HG03521 (cell line): ENCODE data around the gene FAT1.

Source experiments
- ATAC-seq: cut with Tn5 transposase; IDR thresholded peaks from one replicate; pipeline ENCODE4 v1.9.1; 2021; ENCODE audit warnings: mild to moderate bottlenecking, moderate library complexity; ENCODE audit not compliant: unreplicated experiment

FAT1 gene

DNA sequence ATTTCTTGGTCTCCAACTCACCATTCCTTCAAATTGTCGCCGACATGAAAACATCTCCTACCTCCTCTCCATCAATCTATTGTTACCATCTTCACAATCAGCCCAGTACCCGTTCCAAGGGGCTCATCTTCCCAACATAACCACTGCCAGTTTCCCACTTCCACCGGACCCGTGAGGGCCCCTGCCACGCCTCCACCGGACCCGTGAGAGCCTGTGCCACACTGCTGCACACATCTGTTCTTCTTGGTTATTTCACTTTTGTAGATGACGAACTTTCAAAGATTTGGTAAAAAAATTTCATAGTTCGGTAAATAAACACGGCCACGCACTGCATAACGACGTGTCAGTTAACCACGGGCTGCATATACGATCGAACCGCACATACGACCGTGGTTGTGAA, 65.0 kb downstream of the FAT1 start:
- ATAC-seq, result no peak

DNA sequence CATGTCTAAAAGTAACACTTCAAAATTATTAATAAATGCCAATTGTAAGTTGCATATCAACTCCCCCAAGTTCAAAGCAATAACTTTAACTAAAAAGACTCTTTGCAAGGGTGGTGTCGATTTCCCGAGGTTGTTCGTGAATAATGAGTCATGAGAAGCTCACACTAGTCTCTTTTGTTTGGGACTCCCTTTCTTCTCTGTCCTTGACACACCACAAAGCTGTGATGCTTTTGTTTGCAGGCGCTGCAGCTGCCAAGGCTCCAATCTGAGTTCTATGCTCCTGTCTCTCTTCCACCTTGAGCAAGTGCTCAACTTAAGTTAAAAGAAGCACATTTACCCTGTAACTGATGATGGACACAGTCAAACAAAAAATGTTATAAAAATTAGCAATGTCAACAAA, 65.9 kb downstream of the FAT1 start:
- ATAC-seq, result no peak

DNA sequence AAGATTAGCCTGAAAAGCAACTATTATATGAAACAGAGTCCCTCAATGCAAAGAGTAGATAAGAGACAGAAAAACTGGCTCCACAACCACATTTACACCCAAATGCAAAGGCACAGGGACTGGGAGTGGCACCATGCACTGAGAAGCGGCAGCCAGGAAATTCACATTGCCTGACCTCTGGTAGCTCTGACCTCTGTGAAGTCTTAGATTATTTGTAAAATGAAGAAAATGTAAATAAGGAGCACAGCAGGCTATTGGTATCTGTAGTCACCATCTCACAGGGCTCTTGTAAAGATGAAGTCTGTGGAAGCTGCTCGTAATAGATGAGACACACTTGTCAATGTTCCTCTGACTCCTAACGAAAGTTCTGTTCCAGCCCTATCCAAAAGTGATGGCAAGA, 69.7 kb downstream of the FAT1 start:
- ATAC-seq, result no peak

DNA sequence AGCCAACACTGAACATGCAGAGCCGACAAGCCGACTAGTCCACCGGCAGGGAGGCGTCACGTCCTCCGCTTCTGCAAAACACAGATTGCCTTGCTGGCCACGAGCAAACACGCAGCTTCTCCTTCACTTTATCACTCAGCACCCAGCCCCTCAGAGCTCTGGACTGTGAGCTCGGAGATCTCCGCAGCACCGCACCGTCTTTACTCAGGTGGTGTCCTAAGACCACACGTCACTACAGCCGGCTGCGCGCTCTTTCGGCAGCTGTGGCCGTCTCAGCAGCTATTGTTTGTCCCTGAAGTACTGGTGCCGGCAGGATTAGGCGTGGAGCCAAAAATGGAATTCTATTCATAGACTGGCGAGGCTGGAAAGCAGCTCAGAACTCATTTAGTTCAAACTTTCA, 72.0 kb downstream of the FAT1 start:
- ATAC-seq, result no peak

DNA sequence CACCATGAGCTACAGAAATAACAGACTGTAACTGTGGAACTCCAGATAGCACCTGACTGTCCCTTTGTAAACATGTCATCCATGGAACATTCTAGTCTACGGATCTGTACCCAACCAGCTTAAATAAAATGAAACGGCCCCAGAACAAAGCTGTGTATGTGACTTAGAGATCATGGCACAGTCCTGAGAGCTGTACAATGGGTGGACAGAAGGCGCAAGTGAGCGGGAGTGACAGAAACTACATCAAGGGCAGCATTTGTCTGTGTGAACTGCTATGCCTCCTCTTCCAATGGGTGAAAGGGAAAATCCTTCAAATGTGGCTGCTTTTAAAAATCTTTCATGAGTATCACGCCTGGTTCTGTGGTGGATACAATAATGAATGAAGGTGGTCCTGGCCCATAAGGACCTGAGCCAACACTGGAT, 72.5 kb downstream of the FAT1 start:
- no peak for ATAC-seq

DNA sequence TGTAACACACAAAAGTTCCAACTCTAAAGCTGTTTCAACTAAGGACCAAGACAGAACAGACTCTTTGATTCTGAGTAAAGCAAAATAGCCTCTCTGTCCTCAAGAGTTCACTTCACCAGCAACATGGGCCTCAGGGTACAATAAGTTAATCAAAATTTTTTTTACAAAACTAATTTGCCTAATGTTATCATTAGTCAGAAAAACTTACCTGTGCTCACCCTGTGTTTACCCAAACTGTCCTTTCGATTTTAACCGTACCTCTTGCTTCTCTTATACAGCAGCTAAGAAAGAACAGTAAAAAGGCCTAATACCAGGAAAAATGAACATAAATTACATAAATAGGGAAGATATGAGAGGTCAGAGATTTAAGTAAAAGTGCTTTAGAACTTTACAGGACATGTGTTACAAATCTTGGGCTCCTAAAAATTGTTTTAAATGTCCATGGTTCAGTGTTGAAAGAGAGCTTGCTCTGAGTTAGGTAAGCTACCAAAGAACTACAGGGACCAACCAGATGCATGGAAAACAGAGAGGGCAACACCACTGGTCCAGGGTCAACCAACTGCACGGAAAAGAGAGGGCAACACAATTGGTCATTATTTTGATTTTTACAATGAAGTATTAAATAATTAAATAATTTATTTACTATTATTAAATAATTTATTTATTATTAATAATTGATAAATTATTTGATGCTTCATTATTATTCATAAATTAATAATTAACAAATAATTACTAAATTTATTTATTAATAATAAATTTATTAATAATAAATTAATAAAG, 73.1 kb downstream of the FAT1 start:
- no peak for ATAC-seq

DNA sequence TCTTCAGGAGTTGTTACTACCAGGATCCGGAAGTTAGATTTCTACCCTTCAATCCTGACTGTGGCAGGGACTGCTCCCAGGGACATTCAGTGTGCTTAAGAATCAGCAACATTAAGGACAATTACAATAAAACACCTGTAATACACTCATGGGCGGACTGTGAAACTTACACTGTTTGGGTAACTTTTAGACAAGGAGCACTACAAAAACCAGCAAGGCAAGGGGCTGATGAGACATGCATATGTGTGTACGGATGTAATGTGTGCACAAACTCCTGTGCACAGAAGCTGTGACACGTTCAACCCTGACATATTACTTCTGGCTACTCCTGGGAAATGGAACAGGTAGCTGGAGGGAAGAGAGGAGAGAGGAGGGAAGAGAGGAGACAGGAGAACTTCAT, 75.8 kb downstream of the FAT1 start:
- ATAC-seq, result no peak

DNA sequence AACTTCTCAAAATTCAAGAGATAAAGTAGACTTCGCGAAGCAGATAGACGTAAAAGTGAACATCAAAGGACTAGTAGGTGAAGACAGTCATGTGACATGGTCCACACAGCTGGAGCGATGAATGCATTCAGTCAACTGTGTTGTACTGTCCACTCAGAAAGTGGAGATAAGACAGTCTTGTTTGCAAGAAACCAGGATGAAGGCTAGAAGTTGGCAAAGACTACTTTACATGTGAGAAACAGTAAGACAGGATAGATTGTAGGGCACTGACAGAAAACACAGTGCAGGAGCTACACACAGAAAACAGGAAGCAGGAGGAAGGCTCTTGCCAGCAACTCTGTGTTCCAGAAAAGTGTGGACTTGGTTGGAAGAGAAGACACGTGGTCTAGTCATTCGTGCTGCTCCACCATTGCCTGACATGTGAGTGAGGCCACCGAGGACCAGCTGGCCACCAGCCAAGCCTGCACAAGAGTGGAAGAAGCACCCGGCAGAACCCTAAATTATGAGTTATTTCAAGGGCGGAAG, 78.9 kb downstream of the FAT1 start:
- no peak for ATAC-seq

DNA sequence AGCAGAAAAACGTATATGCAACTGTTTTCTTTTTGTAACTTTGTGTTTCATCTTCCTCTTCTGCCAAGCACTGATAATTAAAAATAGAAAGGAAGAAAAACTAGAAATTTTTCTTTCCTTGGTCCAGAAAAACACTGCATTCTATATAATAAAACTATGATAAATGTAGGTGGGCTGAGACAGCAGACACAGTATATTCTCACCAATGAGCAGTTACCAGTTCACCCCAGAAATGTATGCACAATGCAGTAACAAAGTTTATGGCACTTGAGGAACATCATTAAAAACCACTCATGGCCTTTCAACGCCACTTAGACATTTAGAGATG, 79.4 kb downstream of the FAT1 start:
- ATAC-seq, result no peak

DNA sequence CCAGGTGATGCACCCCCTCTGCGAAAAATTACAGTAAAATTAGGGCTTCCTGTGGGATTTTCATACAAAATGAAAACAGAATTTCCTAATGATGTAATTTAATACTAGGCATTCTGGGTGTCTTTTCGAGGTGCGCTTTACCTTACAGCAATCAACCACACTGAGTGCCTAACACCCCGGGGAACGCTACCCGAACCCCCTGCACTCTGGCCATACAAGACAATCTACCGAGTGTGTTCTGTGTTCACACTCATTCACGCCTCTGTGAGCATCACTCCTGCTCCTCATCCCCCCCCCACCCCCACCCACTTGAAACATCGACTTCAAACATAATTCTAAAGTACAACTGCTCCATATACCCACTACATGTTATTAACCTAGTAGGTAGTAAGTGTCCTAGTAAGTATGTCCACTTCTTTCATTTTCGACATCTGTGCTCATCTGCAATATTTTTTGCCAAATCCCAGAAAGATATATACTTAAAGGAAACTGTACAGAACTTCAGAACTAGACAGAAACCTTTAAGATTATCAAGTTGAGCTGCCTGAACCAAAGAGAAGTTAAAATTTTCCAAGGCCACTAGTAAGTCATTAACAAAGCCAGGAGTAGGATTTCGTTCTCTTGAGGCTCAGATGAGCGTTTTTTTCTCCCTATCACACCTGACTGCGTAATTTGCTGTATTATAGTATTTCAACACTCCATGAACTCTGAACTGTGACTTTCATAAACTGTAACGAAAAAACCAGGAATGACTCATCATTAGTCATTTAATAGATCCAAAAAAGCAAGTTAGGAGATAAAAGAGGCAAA, 80.0 kb downstream of the FAT1 start:
- ATAC-seq, result no peak

DNA sequence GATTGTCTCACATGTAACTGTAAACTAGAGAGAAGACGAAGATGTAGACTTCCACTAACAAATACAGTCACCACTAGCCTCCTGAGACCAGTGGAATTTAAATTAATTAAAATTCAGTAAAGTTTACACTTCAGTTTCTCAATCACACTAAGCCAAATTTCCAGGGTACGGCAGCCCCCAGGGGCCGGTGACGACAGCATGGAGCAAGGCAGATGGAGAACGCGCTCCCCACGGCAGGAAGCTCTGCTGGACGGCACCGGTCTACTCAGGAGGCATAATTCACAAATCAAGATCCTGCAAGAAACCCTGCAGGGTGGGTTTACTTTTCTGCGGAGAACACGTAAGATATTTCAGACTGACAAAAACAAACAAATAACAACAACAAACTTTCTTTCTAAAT, 80.7 kb downstream of the FAT1 start:
- ATAC-seq, result no peak

DNA sequence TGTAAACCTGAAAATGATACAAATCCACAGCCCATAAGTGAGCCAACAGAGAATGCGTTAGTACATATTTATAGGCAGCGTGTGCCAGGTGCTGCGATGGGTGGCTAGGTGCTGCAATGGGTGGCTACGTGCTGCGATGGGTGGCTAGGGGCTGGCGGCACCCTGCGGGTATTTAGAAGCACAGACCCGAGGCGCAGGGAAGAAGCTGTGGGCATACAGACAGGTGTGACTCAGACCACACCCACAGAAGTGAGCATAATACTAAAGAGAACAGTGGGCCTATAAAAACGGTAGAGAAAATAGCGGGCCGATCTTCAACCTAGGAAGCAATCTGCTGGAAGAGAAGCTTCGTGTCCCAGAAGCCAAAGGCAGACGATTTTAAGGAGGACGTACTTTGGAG, 81.1 kb downstream of the FAT1 start:
- ATAC-seq, result no peak

DNA sequence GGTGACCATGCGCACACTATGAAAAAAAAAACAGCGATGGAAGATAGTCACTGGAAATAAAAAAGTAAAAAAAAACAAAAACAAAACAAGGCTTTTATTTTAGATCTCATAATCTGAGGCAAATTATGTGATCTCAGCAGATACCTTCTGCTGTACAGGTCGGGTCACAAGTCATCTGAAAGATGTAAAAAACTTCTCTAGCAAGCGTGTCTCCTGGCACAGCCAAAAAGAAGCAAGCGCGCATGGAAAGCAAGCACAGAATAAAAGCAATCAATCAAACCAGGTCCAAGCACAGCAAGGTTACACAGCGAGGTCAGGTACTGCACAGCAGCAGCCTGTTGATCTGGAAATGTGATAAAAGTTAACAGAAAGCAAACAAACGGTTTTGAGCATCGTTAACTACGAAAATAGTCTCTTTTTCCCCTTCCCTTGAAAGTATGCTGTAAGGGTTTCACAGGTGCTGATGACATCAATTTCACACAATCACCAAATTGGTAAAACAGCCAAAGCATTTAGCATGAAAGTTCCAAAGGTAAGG, 89.0 kb downstream of the FAT1 start:
- no peak for ATAC-seq

DNA sequence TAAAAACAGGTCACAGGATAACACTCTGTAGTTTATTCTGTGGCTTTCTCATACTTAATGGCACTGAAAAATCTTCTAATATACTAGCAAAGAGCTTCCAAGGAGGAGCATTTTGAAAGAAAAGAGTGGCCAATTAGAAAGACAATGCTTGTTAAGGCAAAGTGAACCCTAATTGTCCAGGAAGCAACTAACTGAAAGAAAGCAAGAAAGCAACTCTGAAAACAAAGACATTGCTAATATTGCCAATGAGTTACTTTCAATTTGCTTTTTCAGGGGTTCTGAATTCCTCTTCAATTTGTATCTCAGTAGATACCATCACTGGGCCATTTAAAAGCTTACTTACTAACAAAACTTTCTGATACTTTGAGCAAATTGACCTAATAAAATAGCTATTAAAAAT, 89.8 kb downstream of the FAT1 start:
- no peak for ATAC-seq

DNA sequence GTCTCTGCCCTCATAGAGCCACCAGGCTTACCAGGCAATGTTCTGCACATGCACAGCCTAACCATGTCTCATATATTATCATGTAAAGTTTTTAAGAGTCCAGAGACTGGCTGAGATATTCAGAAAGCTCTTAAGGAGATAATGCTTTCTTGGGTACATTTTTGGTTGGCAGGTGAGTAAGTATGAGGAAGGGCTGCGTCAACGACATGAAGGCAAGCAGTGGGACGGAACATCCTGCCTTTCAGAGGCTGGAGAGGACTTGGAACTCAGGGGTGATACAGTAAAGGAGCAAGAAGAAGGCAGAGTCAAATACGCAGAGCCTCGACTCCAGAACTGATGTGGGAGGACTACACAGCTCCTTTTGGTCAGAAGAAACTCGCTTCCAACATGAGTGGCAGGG, 93.5 kb downstream of the FAT1 start:
- ATAC-seq, result no peak

DNA sequence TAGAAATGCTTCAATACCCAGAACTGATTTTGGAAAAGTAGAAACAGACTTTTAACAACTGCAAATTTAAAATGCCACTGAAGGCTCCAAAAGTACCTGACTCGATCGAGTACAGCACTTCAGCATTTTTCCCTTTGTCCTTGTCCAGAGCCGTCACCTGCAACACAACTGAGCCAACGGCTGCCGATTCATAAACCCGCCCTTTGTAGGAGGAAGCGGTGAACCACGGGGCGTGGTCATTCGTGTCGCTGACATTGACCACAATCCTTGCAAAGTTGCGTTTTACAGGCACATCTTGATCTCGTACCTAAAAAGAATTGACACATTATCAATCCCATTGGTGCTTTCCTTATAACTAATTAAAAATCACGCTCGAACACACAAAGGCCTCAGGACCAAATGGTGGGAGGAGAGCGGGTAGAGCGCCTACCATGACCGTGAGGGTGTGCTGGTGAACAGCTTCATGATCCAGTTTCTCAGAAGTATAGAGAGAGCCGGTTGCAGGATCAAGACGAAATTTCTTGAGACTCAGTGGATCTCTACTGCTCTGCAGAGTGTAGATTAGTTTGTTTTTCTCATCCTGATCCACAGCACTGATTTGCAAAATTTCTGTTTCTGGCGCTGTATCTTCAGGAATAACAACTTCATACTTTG, 95.5 kb downstream of the FAT1 start:
- no peak for ATAC-seq

DNA sequence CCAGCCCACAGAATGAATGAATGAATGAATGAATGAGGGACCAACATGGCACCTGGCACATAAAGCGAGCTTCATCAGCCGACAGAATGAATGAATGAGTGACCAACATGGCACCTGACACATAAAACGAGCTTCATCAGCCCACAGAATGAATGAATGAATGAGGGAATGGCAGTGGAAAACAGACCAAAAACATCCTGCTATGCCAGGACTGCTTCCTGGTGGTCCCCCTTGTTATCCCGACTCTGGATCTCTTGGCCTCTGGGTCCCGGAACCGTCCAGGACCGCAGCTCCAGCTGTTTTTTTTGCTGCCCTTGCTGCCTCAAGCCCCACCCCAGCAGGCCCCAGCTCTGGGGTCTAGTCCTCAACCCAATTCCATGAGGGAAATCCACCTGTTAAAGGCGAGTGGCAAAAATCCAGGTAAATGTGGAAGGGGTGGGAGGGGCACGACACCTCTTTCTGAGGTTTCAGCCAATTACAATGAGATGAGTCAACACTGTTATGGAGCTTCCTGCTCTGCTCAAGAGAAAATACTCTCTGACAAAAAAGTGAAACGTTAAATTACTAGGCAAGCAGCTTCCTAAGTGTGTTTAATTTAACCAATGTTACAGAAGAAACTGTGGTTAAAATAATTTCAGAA, 96.3 kb downstream of the FAT1 start:
- ATAC-seq, result no peak

DNA sequence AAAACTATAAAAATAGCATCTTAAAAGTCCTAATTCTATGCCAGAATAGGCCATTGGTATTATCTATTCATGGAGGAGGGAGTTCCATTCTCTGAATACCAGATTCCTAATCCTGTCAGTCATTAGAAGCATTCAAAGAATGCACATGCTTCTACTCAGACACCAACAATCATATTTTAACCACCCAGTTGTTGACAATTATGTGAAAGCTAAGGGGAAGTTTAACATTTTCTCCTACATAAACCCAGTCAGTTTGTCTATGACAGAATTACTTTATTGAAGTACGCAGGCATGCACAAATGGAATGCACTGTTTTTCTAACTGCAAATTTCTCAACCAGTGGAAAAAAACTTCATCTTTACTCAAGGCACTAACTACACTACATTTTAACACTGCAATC, 98.7 kb downstream of the FAT1 start:
- ATAC-seq, result no peak

DNA sequence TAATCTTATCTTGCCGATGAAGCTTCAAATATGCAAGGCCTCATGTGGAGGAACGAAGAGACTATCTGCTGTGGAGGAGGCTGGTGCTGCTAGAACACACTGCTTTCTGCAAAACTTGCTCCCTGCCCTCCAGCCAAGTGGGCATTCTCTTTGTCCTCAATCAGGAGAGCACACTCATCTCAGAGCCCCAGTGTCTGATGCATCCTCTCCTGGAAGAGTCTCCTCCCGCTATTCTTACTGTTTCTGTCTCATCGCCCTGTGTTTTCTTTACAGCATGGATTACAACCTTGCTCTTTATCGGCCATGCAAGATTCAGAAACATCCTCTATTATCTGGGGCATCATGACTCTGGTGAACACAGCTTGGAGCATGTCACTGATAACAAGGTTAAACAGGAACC, 100.1 kb downstream of the FAT1 start:
- no peak for ATAC-seq

DNA sequence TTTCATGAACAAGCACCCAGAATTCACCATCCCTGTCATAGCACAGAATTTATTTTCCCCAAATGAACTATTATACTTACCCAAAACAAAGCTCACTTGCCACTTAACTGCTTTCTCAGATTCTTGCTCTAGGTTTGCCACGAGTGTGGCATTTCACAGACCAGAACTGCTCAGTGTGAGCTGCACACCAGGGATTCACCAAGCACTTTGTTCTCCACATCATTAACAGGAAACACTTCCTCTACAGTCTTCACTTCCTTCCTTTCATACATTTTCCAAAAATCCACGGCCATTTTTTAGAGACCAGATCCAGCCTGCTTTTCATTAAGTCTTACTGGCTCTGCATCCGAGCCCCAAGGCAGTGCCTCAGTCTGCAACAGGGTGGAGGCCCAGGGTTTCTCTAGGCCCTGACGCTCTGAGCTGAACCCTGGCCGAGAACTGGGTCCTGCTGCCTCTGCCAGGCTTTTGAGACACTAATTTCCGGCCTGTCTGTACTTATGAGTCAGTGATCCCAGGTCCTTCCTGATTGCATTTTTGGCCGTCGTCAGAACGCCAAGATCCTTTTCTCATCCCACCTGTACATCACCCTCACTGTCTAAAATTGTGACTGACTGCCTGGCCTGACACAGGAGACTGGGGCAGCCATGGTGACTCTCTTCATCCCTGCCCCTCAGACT, 100.7 kb downstream of the FAT1 start:
- ATAC-seq, result no peak
